Peyer's patch (tissue), 4 donors: ENCODE results near the gene STOM. TPM values are rescaled to one million over a fixed set of nuclear protein-coding genes. Genes with fewer than 3 reads are reported as not detected.

Source experiments
- DNase-seq, 3 donors: peaks; one replicate each; pipeline ENCODE4 v3.0.0-alpha.2; 2017 to 2019
- H3K27ac ChIP-seq, 4 donors: fragments of 200-600 bp; sonication (generic); one replicate each; pipeline ENCODE4 v1.5.1; 2016 to 2019
- H3K27me3 ChIP-seq, 2 donors: fragments of 200-600 bp; sonication (generic); one replicate each; pipeline ENCODE4 v1.5.1; 2019
- H3K36me3 ChIP-seq, 3 donors: fragments of 200-600 bp; sonication (generic); one replicate each; pipeline ENCODE4 v1.5.1; 2016 to 2019
- H3K4me1 ChIP-seq, 4 donors: fragments of 200-600 bp; sonication (generic); one replicate each; pipeline ENCODE4 v1.5.1; 2016 to 2019
- H3K4me3 ChIP-seq, 4 donors: fragments of 200-600 bp; sonication (generic); 1 replicate in 3 of 4; 2 replicates in 1 of 4; pipeline ENCODE4 v1.5.1; 2016 to 2019; ENCODE audit warnings: mild to moderate bottlenecking in 1 of 4
- H3K9me3 ChIP-seq, 4 donors: fragments of 200-600 bp; sonication (generic); one replicate each; pipeline ENCODE4 v1.5.1; 2016 to 2019; ENCODE audit warnings: mild to moderate bottlenecking in 1 of 4
- CTCF ChIP-seq, 6 experiments: fragments of 450-650 bp in 4 of 6; fragments of 200-600 bp in 2 of 6; sonication (generic) in 1 of 6; IDR thresholded peaks; one replicate each; pipeline ENCODE4 v1.5.1; 2017 to 2019; ENCODE audit warnings: antibody characterized with exemption in 6 of 6, mild to moderate bottlenecking in 3 of 6, moderate library complexity in 1 of 6
- POLR2A ChIP-seq, 2 donors: fragments of 450-650 bp; IDR thresholded peaks; one replicate each; pipeline ENCODE4 v1.5.1; 2017; ENCODE audit warnings: antibody characterized with exemption in 2 of 2, mild to moderate bottlenecking in 2 of 2, moderate library complexity in 2 of 2
- total RNA-seq, 4 donors: library from RNA; depleted of rRNA; stranded (reverse); fragments of >200 nt; gene quantifications; one replicate each; pipeline ENCODE4 v1.1.0, GENCODE V29; 2016

STOM gene
- total RNA-seq, 4 donors from 2014 or later = 30.5 to 60.1 (median 47.2) TPM

GRCh38 chr9:121309833-121310425 lies 60.1 kb downstream of the STOM start:
- no peaks in the 10 kb centered on the region for H3K27me3 ChIP-seq
- H3K27ac ChIP-seq = no peak overlapping the region
- peaks cover 0 to 7% (median 0%) of the 10 kb centered on the region in 4 donors for H3K4me1 ChIP-seq
- H3K9me3 ChIP-seq = no peaks in the 10 kb centered on the region
- no peak overlapping the region for H3K4me3 ChIP-seq
- no peak for DNase-seq
- peaks cover 0 to 87% (median 0%) of the 10 kb centered on the region in 3 donors for H3K36me3 ChIP-seq
- TF ChIP-seq CTCF (IDR thresholded peaks at IDR 0.05) = no peak
- no peak for TF ChIP-seq POLR2A (IDR thresholded peaks at IDR 0.05)

- Histone ChIP-seq H3K9me3 (no peaks in the 10 kb centered on the region), H3K4me1 (peaks cover 0 to 14% (median 0%) of the 10 kb centered on the region in 4 donors), H3K27ac (no peak overlapping the region), H3K36me3 (peaks cover 0 to 86% (median 0%) of the 10 kb centered on the region in 3 donors), H3K27me3 (no peaks in the 10 kb centered on the region), H3K4me3 (no peak overlapping the region)
- no peak for DNase-seq
- no peak for TF ChIP-seq CTCF (IDR thresholded peaks at IDR 0.05)
- no peak for TF ChIP-seq POLR2A (IDR thresholded peaks at IDR 0.05)
These were observed 60.9 kb downstream of the STOM start for GRCh38 chr9:121309171-121309570.

- no peak for DNase-seq
These were observed 61.3 kb downstream of the STOM start for GRCh38 chr9:121308765-121309164.

GRCh38 chr9:121307976-121308375 lies 62.1 kb downstream of the STOM start:
- no peak overlapping the region for H3K27ac ChIP-seq
- peaks cover 0 to 86% (median 0%) of the 10 kb centered on the region in 3 donors for H3K36me3 ChIP-seq
- H3K4me3 ChIP-seq = no peak overlapping the region
- H3K4me1 ChIP-seq = peaks cover 0 to 26% (median 1%) of the 10 kb centered on the region in 4 donors
- H3K27me3 ChIP-seq = no peaks in the 10 kb centered on the region
- no peak for DNase-seq
- H3K9me3 ChIP-seq = no peaks in the 10 kb centered on the region
- TF ChIP-seq POLR2A (IDR thresholded peaks at IDR 0.05) = no peak
- no peak for TF ChIP-seq CTCF (IDR thresholded peaks at IDR 0.05)

More at GRCh38 chr9:121308765-121309164, 61.3 kb downstream of the STOM start:
- TF ChIP-seq CTCF (IDR thresholded peaks at IDR 0.05) (no peak), POLR2A (IDR thresholded peaks at IDR 0.05) (no peak)
- Histone ChIP-seq H3K9me3 (no peaks in the 10 kb centered on the region), H3K36me3 (peaks cover 0 to 86% (median 0%) of the 10 kb centered on the region in 3 donors), H3K27ac (no peak overlapping the region), H3K4me1 (peaks cover 0 to 18% (median 0%) of the 10 kb centered on the region in 4 donors), H3K4me3 (no peak overlapping the region), H3K27me3 (no peaks in the 10 kb centered on the region)

- DNase-seq = peak in 1 of 3 donors; percentile 72
- Histone ChIP-seq H3K9me3 (no peaks in the 10 kb centered on the region), H3K27ac (peak overlapping the region in 2 of 4 donors; percentile 37 to 73), H3K36me3 (peaks cover 0 to 75% (median 0%) of the 10 kb centered on the region in 3 donors), H3K4me1 (peaks cover 0 to 47% (median 1%) of the 10 kb centered on the region in 4 donors), H3K4me3 (no peak overlapping the region), H3K27me3 (no peaks in the 10 kb centered on the region)
- TF ChIP-seq POLR2A (IDR thresholded peaks at IDR 0.05) = no peak
- TF ChIP-seq CTCF (IDR thresholded peaks at IDR 0.05) = no peak
These were observed 64.6 kb downstream of the STOM start for GRCh38 chr9:121305269-121305994.
